HepG2 (cell line): ENCODE measurements around the gene UNC13D. TPM values are rescaled to one million over a fixed set of nuclear protein-coding genes. Genes with fewer than 3 reads are reported as not detected.

Source experiments
- CBX2 ChIP-seq, 2 experiments: fragments of 200-600 bp in 1 of 2; sonication (generic); formaldehyde crosslinking in 1 of 2; IDR thresholded peaks; 2 replicates each; pipeline versions ENCODE4 v1.7.0 to v1.8.1; 2018 to 2022; ENCODE audit warnings: low read depth in 2 of 2, low read length in 1 of 2, mild to moderate bottlenecking in 1 of 2, missing genetic modification reagents in 1 of 2
- CREM ChIP-seq, 2 experiments: sonication (generic) in 1 of 2; formaldehyde crosslinking in 1 of 2; IDR thresholded peaks; 2 replicates each; pipeline versions ENCODE4 v1.4.0 to v1.6.1; 2016 to 2020; ENCODE audit warnings: antibody characterized with exemption in 1 of 2, mild to moderate bottlenecking in 1 of 2, missing genetic modification reagents in 1 of 2
- EED ChIP-seq: sonication (generic); formaldehyde crosslinking; IDR thresholded peaks from 2 replicates; pipeline ENCODE4 v1.5.0; 2020; ENCODE audit warnings: mild to moderate bottlenecking, missing genetic modification reagents
- KDM3A ChIP-seq: IDR thresholded peaks from 2 replicates; pipeline ENCODE4 v1.6.1; 2018; ENCODE audit warnings: low read depth, missing compliant biosample characterization
- MAF1 ChIP-seq: sonication (generic); formaldehyde crosslinking; IDR thresholded peaks from 2 replicates; pipeline ENCODE4 v1.5.0; 2020; ENCODE audit warnings: missing genetic modification reagents, borderline replicate concordance
- MBNL3 ChIP-seq: fragments of 250-450 bp; sonication (Bioruptor Pico); conservative IDR thresholded peaks from 2 replicates; pipeline ENCODE4 v1.8.0; 2022; ENCODE audit warnings: mild to moderate bottlenecking, inconsistent platforms
- MLLT10 ChIP-seq: sonication (generic); formaldehyde crosslinking; IDR thresholded peaks from 2 replicates; pipeline ENCODE4 v1.4.0; 2020; ENCODE audit warnings: missing genetic modification reagents
- MYC ChIP-seq: sonication (generic); formaldehyde crosslinking; IDR thresholded peaks from 2 replicates; pipeline ENCODE4 v1.9.0; 2021; ENCODE audit warnings: missing genetic modification reagents, borderline replicate concordance
- RFX3 ChIP-seq: IDR thresholded peaks from 2 replicates; pipeline ENCODE4 v1.6.1; 2016; ENCODE audit warnings: missing biosample characterization, missing genetic modification reagents
- SMAD3 ChIP-seq: sonication (generic); formaldehyde crosslinking; IDR thresholded peaks from 2 replicates; pipeline ENCODE4 v1.4.0; 2020; ENCODE audit warnings: missing genetic modification reagents
- ZFX ChIP-seq: sonication (generic); formaldehyde crosslinking; IDR thresholded peaks from 2 replicates; pipeline ENCODE4 v1.4.0; 2020; ENCODE audit warnings: mild to moderate bottlenecking, low read depth, missing genetic modification reagents, moderate library complexity
- ZNF253 ChIP-seq: sonication (generic); formaldehyde crosslinking; IDR thresholded peaks from 2 replicates; pipeline ENCODE4 v1.8.0; 2022; ENCODE audit warnings: mild to moderate bottlenecking, missing genetic modification reagents, borderline replicate concordance
- ZNF543 ChIP-seq: sonication (generic); formaldehyde crosslinking; IDR thresholded peaks from 2 replicates; pipeline ENCODE4 v1.4.0; 2020; ENCODE audit warnings: mild to moderate bottlenecking, missing genetic modification reagents
- polyA plus RNA-seq, 8 experiments: library from polyadenylated mRNA; depleted of rRNA in 3 of 8; stranded (reverse) in 7 of 8; unstranded in 1 of 8; fragments of >200 nt; fragmentation: Illumina TruSeq in 4 of 8; extraction: Trizol in 4 of 8; gene quantifications; 2 replicates each; pipeline versions ENCODE4 v1.2.1 to v1.2.3, GENCODE V29; 2011 to 2016; ENCODE audit warnings: low read depth in 4 of 8, missing spikeins in 1 of 8, mixed read lengths in 1 of 8; ENCODE audit not compliant: insufficient read depth in 1 of 8
- total RNA-seq, 5 experiments: library from RNA; depleted of rRNA; stranded (reverse); fragments of >200 nt; fragmentation: Illumina TruSeq; extraction: Trizol; gene quantifications; 2 replicates each; pipeline ENCODE4 v1.2.3, GENCODE V29; 2016; ENCODE audit warnings: low read depth in 1 of 5
- TF ChIP-seq, protein P1 (sequence below): IDR thresholded peaks from 2 replicates; pipeline ENCODE4 v1.4.0; 2020; ENCODE audit warnings: mild to moderate bottlenecking, missing genetic modification reagents
- TF ChIP-seq, protein P2 (sequence below): sonication (generic); formaldehyde crosslinking; IDR thresholded peaks from 2 replicates; pipeline ENCODE4 v1.9.0; 2022; ENCODE audit warnings: low read depth, missing genetic modification reagents
- TF ChIP-seq, protein P3 (sequence below), 2 experiments: sonication (generic) in 1 of 2; formaldehyde crosslinking in 1 of 2; IDR thresholded peaks; 2 replicates each; pipeline versions ENCODE4 v1.6.1 to v1.9.0; 2014 to 2022; ENCODE audit warnings: antibody characterized with exemption in 1 of 2, borderline replicate concordance in 1 of 2, inconsistent platforms in 1 of 2, low read depth in 1 of 2, missing genetic modification reagents in 1 of 2

UNC13D gene
- total and polyA plus RNA-seq, 2 of the 13 experiments (the other 11 are each of a cell fraction or from before 2014, with no cell fraction given): 29.7 to 42.7 TPM

DNA sequence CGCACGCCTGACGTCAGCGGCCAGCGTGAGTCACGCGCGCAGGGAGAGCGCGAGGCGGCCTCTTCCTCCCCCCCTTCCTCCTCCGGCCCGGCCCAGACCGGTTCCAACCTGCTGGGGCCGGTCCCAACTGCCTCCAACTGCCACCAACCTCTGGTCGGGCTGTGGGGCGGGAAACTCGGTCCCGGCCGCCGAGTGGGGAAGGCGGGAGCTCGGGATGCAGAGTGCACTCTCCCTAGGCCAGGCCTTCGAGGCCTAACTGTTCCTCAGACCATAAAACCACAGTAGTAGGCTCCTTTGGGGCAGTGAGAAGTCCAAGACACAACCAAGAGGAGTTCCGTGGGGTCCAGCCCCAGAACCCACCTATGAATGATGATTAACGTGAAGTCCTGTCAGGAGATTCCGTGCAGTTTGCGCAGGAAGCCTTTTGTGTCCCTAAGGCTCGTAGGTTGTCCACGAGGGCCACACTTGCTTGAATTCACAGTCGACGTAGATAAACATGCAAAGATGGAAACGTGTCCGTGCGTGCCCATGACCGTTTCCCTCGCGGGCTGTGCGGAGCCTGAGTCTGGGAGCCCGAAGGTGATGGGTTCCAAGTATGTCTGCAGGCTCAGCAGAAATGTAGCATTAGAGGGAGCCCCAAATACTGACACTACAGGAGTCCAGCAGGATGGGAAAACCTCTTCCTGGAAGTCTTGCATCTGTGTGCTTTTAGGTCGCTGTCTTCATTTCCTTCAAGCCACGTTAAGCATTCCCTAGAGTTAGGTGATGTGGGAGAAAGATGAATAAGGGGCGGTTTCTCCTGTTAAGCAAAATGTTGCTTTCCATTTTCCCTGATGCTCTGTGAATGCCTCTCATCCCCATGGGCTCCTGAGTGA, 59.0 kb downstream of the UNC13D start (continued):
- TF ChIP-seq MLLT10 (no peak; the same call in 1 of the 2 replicates), ZNF543 (CRISPR knock-in tag) (peak; percentile 85), MYC (CRISPR knock-in tag) (peak; percentile 94), CREM (IDR thresholded peaks at IDR 0.05) (no peak; the same call in 1 of the 2 replicates), CREM (CRISPR knock-in tag; IDR thresholded peaks at IDR 0.05) (no peak), MBNL3 (no peak), CBX2 (IDR thresholded peaks at IDR 0.05; ENCODE audit: low read depth, low read length) (no peak), CBX2 (CRISPR knock-in tag; IDR thresholded peaks at IDR 0.05; ENCODE audit: low read depth) (no peak), ZFX (CRISPR knock-in tag) (peak; percentile 98), KDM3A (CRISPR knock-in tag) (peak; percentile 83), ZNF253 (CRISPR knock-in tag) (no peak), SMAD3 (CRISPR knock-in tag) (no peak; the same call in 1 of the 2 replicates), EED (peak; percentile 89), RFX3 (CRISPR knock-in tag) (0 out of 2 replicates have a peak, but pooled peaks have one; percentile 35), MAF1 (CRISPR knock-in tag) (no peak)
- TF ChIP-seq, protein P1, sequence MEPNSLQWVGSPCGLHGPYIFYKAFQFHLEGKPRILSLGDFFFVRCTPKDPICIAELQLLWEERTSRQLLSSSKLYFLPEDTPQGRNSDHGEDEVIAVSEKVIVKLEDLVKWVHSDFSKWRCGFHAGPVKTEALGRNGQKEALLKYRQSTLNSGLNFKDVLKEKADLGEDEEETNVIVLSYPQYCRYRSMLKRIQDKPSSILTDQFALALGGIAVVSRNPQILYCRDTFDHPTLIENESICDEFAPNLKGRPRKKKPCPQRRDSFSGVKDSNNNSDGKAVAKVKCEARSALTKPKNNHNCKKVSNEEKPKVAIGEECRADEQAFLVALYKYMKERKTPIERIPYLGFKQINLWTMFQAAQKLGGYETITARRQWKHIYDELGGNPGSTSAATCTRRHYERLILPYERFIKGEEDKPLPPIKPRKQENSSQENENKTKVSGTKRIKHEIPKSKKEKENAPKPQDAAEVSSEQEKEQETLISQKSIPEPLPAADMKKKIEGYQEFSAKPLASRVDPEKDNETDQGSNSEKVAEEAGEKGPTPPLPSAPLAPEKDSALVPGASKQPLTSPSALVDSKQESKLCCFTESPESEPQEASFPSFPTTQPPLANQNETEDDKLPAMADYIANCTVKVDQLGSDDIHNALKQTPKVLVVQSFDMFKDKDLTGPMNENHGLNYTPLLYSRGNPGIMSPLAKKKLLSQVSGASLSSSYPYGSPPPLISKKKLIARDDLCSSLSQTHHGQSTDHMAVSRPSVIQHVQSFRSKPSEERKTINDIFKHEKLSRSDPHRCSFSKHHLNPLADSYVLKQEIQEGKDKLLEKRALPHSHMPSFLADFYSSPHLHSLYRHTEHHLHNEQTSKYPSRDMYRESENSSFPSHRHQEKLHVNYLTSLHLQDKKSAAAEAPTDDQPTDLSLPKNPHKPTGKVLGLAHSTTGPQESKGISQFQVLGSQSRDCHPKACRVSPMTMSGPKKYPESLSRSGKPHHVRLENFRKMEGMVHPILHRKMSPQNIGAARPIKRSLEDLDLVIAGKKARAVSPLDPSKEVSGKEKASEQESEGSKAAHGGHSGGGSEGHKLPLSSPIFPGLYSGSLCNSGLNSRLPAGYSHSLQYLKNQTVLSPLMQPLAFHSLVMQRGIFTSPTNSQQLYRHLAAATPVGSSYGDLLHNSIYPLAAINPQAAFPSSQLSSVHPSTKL (CRISPR knock-in tag): no peak; the same call in 1 of the 2 replicates
- TF ChIP-seq, protein P2, sequence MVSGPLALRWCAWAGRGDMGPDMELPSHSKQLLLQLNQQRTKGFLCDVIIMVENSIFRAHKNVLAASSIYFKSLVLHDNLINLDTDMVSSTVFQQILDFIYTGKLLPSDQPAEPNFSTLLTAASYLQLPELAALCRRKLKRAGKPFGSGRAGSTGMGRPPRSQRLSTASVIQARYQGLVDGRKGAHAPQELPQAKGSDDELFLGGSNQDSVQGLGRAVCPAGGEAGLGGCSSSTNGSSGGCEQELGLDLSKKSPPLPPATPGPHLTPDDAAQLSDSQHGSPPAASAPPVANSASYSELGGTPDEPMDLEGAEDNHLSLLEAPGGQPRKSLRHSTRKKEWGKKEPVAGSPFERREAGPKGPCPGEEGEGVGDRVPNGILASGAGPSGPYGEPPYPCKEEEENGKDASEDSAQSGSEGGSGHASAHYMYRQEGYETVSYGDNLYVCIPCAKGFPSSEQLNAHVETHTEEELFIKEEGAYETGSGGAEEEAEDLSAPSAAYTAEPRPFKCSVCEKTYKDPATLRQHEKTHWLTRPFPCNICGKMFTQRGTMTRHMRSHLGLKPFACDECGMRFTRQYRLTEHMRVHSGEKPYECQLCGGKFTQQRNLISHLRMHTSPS (CRISPR knock-in tag): no peak
- TF ChIP-seq, protein P3, sequence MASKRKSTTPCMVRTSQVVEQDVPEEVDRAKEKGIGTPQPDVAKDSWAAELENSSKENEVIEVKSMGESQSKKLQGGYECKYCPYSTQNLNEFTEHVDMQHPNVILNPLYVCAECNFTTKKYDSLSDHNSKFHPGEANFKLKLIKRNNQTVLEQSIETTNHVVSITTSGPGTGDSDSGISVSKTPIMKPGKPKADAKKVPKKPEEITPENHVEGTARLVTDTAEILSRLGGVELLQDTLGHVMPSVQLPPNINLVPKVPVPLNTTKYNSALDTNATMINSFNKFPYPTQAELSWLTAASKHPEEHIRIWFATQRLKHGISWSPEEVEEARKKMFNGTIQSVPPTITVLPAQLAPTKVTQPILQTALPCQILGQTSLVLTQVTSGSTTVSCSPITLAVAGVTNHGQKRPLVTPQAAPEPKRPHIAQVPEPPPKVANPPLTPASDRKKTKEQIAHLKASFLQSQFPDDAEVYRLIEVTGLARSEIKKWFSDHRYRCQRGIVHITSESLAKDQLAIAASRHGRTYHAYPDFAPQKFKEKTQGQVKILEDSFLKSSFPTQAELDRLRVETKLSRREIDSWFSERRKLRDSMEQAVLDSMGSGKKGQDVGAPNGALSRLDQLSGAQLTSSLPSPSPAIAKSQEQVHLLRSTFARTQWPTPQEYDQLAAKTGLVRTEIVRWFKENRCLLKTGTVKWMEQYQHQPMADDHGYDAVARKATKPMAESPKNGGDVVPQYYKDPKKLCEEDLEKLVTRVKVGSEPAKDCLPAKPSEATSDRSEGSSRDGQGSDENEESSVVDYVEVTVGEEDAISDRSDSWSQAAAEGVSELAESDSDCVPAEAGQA (IDR thresholded peaks at IDR 0.05; ENCODE audit: low read depth): peak; percentile 13
- TF ChIP-seq, protein P3 (CRISPR knock-in tag; IDR thresholded peaks at IDR 0.05; ENCODE audit: borderline replicate concordance): peak; percentile 91; the same call in 1 of the 2 replicates
